HG02884 (cell line): ENCODE data around the gene NMNAT3.
"Not testable (repeated sequence)": the region's sequence is repeated elsewhere in the genome, so short reads cannot be mapped to it uniquely, and the experiment has no call there.

Experiments used
- ATAC-seq: cut with Tn5 transposase; IDR thresholded peaks from one replicate; pipeline ENCODE4 v1.9.1; 2021; ENCODE audit warnings: mild to moderate bottlenecking, moderate library complexity; ENCODE audit not compliant: unreplicated experiment

Gene NMNAT3

GRCh38 chr3:139586420-139587017, 91.3 kb downstream of the NMNAT3 start:
- ATAC-seq = peak; percentile 92

- ATAC-seq = no peak
These were observed 92.0 kb downstream of the NMNAT3 start for GRCh38 chr3:139585820-139586219.

- not testable (repeated sequence) for ATAC-seq
These were observed 94.1 kb downstream of the NMNAT3 start for GRCh38 chr3:139583651-139584050.

- ATAC-seq = no peak
These were observed 99.0 kb downstream of the NMNAT3 start for GRCh38 chr3:139578783-139579182.

GRCh38 chr3:139577909-139578308, 99.9 kb downstream of the NMNAT3 start:
- no peak for ATAC-seq

- no peak for ATAC-seq
These were observed 100.4 kb downstream of the NMNAT3 start for GRCh38 chr3:139577346-139577745.

GRCh38 chr3:139574026-139574947, 103.5 kb downstream of the NMNAT3 start:
- no peak for ATAC-seq

- ATAC-seq = no peak
These were observed 104.7 kb downstream of the NMNAT3 start for GRCh38 chr3:139572847-139573672.

GRCh38 chr3:139571711-139572110, 106.1 kb downstream of the NMNAT3 start:
- ATAC-seq = no peak

GRCh38 chr3:139564294-139564861, 113.4 kb downstream of the NMNAT3 start:
- no peak for ATAC-seq

GRCh38 chr3:139561959-139562676, 115.7 kb downstream of the NMNAT3 start:
- no peak for ATAC-seq

GRCh38 chr3:139561255-139561817, 116.4 kb downstream of the NMNAT3 start:
- ATAC-seq = no peak

GRCh38 chr3:139560411-139560810, 117.4 kb downstream of the NMNAT3 start:
- no peak for ATAC-seq

- no peak for ATAC-seq
These were observed 118.2 kb downstream of the NMNAT3 start for GRCh38 chr3:139559541-139559940.

- ATAC-seq = no peak
These were observed 119.2 kb downstream of the NMNAT3 start for GRCh38 chr3:139558351-139559266.

GRCh38 chr3:139557041-139557440, 120.7 kb downstream of the NMNAT3 start:
- ATAC-seq = no peak

GRCh38 chr3:139555249-139555648, 122.5 kb downstream of the NMNAT3 start:
- no peak for ATAC-seq

GRCh38 chr3:139554628-139555027, 123.1 kb downstream of the NMNAT3 start:
- ATAC-seq = no peak
